Upper lobe of left lung (tissue), 4 donors: ENCODE data around the gene EMD.

Source experiments
- POLR2A ChIP-seq, 4 donors: fragments of 450-650 bp; IDR thresholded peaks; one replicate each; pipeline ENCODE4 v1.5.1; 2016 to 2017; ENCODE audit warnings: antibody characterized with exemption in 4 of 4, mild to moderate bottlenecking in 2 of 4
- POLR2AphosphoS5 ChIP-seq, 2 donors: sonication (generic); formaldehyde crosslinking; IDR thresholded peaks; one replicate each; pipeline ENCODE4 v1.5.1; 2017; ENCODE audit warnings: antibody characterized with exemption in 2 of 2
- TF ChIP-seq, protein P1 (sequence below), 6 experiments: fragments of 450-650 bp in 4 of 6; fragments of 200-600 bp in 2 of 6; sonication (generic) in 2 of 6; IDR thresholded peaks; one replicate each; pipeline ENCODE4 v1.5.1; 2016 to 2019; ENCODE audit warnings: antibody characterized with exemption in 6 of 6

DNA sequence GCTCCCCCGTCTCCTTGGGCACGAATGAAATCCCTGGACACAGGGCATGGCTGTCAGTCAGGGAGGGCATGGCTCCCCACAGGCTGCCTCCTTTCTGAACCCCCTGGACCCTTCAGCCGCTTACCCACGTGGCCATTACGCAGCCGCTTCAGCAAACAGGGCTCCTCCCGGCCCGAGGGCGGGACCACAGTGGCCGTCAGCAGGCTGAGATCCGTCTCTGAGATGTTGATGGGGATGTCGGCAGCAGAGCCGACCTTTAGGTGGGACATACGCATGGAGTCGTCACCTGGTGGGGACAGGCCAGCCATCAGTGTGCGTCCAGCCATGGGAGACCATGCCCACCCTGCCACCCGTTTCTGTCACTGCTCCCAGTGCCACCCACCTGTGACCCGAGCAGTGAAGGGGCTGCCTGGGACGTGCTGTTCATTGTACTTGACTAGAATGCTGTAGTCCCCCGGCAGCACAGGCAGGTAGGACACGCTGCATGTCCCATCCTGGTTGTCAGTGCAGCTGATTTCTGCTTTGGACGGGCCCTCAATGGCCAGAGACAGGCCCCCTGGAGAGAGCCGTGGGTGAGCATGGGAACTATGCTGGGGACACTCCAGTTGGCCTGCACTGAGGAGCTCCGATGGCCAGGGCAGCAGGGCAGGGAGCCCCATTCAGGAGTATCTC, 25.8 kb upstream of the EMD start:
- TF ChIP-seq, protein P1, sequence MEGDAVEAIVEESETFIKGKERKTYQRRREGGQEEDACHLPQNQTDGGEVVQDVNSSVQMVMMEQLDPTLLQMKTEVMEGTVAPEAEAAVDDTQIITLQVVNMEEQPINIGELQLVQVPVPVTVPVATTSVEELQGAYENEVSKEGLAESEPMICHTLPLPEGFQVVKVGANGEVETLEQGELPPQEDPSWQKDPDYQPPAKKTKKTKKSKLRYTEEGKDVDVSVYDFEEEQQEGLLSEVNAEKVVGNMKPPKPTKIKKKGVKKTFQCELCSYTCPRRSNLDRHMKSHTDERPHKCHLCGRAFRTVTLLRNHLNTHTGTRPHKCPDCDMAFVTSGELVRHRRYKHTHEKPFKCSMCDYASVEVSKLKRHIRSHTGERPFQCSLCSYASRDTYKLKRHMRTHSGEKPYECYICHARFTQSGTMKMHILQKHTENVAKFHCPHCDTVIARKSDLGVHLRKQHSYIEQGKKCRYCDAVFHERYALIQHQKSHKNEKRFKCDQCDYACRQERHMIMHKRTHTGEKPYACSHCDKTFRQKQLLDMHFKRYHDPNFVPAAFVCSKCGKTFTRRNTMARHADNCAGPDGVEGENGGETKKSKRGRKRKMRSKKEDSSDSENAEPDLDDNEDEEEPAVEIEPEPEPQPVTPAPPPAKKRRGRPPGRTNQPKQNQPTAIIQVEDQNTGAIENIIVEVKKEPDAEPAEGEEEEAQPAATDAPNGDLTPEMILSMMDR (IDR thresholded peaks at IDR 0.05): no peak
- TF ChIP-seq POLR2A (IDR thresholded peaks at IDR 0.05): no peak
- no peak for TF ChIP-seq POLR2AphosphoS5 (IDR thresholded peaks at IDR 0.05)
